KOPT-K1 (cell line): ENCODE data around the gene AP2A2.

Experiments used
- H3K27ac ChIP-seq: fragments of 200-600 bp; sonication (generic); 2 replicates; pipeline ENCODE4 v1.5.1; 2016; ENCODE audit warnings: antibody characterized with exemption, mild to moderate bottlenecking, low read depth, low read length; ENCODE audit not compliant: poor library complexity, severe bottlenecking
- H3K36me3 ChIP-seq: fragments of 200-600 bp; sonication (generic); 2 replicates; pipeline ENCODE4 v1.5.1; 2017; ENCODE audit warnings: antibody characterized with exemption, mild to moderate bottlenecking, low read length, moderate library complexity; ENCODE audit not compliant: insufficient read depth
- H3K9me3 ChIP-seq: fragments of 200-600 bp; sonication (generic); 2 replicates; pipeline ENCODE4 v1.5.1; 2017; ENCODE audit warnings: antibody characterized with exemption, low read length, mild to moderate bottlenecking; ENCODE audit not compliant: insufficient read depth, poor library complexity, severe bottlenecking

AP2A2 gene

DNA sequence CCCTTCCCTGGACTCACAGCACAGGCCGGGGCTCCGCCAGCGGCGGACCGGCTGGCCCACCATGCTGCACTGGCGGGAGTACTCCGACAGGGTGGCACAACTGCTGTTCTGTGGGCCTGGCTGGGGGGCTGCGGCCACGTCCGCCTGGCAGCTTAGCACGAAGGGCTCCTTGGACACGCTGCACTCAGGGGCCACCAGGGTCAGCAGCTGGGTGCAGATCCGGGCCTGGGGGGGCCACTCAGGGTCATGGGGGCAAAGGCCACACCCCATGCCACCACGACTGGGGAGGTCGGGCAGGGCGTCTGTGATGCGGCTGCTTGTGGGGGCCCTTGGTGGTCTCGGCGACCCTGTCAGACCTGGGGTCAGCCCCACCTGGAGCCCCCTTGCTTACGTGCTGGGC lies 104.9 kb downstream of the AP2A2 start:
- no peaks in the 10 kb centered on the region for H3K9me3 ChIP-seq
- no peaks in the 10 kb centered on the region for H3K36me3 ChIP-seq
- H3K27ac ChIP-seq, result no peak overlapping the region

DNA sequence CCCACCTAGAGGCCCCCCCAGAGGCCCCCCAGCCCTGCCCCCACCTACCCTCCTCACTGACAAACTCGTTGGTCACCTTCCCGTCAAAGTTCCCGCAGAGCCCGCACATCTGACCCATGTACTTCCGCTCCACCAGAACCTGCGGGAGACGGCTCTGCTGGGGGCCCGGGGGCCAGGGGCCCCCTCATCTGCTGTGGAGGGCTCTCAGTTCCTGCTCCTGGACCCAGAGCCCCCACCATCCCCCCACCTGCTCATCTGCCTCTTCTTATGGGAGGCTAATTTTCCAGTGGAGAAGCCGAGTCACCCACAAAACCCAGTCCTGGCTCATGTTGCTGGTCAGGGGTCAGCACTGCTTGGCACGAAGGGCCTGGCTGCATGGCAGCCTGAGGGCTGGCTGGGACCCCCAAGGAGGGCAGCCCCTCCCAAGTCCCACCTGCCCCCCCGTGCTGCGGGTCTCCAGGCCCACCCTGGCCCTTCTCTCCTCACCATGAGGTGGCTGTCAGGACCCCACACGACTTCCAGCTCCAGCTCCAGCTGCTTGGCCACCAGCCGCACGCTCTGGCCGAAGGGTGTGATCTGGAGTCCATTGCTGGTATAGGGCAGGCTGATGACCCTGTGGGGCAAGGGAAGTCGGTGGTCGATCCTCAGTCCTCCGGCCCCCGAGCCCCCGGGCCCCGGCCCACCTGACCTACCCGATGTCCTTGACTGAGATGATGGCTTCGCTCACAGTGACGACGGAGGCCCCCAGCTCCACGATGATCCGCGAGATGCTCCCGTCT lies 105.6 kb downstream of the AP2A2 start:
- H3K9me3 ChIP-seq, result no peaks in the 10 kb centered on the region
- H3K36me3 ChIP-seq, result no peaks in the 10 kb centered on the region
- H3K27ac ChIP-seq, result no peak overlapping the region

DNA sequence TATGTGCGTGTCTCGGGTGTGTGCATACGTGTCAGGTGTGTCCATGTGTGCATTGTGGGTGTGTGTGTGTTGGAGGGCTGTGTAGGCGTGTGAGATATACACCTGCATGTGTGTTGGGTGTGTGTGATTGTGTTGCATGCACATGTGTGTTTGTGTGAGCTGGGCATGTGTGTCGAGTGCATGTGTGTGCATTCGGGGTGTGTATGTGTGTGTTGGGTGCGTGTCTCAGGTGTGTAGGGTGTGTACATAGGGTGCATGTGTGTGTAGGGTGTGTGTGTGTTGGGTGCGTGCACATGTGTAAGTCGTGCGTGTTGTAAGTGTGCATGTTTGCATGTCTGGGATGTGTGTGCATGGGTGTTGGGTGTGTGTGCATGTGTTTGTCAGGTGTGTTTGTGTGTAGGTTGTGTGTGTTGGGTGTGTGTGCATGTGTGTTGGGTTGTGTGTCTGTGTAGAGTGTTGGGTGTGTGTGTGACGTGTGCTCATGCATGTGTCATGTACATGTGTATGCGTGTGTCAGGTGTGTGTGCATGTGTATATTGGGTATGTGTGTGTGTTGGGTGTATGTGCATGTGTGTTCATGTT lies 106.7 kb downstream of the AP2A2 start:
- H3K27ac ChIP-seq, result no peak overlapping the region
- no peaks in the 10 kb centered on the region for H3K36me3 ChIP-seq
- no peaks in the 10 kb centered on the region for H3K9me3 ChIP-seq

- no peaks in the 10 kb centered on the region for H3K9me3 ChIP-seq
- H3K36me3 ChIP-seq, result no peaks in the 10 kb centered on the region
- no peak overlapping the region for H3K27ac ChIP-seq
Measured at GRCh38 chr11:1033016-1033798, 107.5 kb downstream of the AP2A2 start.

DNA sequence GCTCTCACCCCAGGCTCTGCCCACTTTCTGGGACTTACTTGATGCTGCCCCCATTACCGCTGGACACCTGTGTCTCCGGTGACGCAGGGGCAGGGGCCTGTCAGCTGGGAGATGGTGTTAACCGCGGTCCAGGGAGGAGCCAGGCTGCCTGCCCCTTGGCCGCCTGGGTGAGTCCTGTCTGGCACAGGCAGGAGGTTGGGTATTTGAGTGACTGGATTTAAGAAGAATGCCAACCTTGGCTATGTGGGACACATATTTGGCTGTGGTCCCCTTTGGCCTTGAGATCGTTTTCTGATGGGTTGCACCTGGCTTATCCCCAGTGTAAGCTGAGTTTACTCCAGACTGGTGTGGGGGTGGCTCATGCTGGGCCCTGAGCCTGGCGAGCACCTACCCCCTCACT lies 108.3 kb downstream of the AP2A2 start:
- H3K36me3 ChIP-seq, result no peaks in the 10 kb centered on the region
- no peaks in the 10 kb centered on the region for H3K9me3 ChIP-seq
- no peak overlapping the region for H3K27ac ChIP-seq

- Histone ChIP-seq H3K9me3 (no peaks in the 10 kb centered on the region), H3K27ac (no peak overlapping the region), H3K36me3 (no peaks in the 10 kb centered on the region)
Measured at GRCh38 chr11:1034456-1035295, 109.0 kb downstream of the AP2A2 start.

- H3K27ac ChIP-seq, result no peak overlapping the region
- H3K36me3 ChIP-seq, result no peaks in the 10 kb centered on the region
- H3K9me3 ChIP-seq, result no peaks in the 10 kb centered on the region
Measured at GRCh38 chr11:1035577-1036283, 110.1 kb downstream of the AP2A2 start.

- no peak within 1 kb of the TSS for H3K27ac ChIP-seq
- H3K9me3 ChIP-seq, result no peaks in the 10 kb centered on the region
- no peaks in the 10 kb centered on the region for H3K36me3 ChIP-seq
Measured at GRCh38 chr11:1036303-1036923, 110.7 kb downstream of the AP2A2 start, which contains the start of gene MUC6. TSS of gene MUC6 (minus strand) at chr11:1036718. CDS start at chr11:1036655, 63 bp downstream.

GRCh38 chr11:1036931-1037330 lies 111.3 kb downstream of the AP2A2 start:
- Histone ChIP-seq H3K36me3 (no peaks in the 10 kb centered on the region), H3K9me3 (no peaks in the 10 kb centered on the region), H3K27ac (no peak overlapping the region)

DNA sequence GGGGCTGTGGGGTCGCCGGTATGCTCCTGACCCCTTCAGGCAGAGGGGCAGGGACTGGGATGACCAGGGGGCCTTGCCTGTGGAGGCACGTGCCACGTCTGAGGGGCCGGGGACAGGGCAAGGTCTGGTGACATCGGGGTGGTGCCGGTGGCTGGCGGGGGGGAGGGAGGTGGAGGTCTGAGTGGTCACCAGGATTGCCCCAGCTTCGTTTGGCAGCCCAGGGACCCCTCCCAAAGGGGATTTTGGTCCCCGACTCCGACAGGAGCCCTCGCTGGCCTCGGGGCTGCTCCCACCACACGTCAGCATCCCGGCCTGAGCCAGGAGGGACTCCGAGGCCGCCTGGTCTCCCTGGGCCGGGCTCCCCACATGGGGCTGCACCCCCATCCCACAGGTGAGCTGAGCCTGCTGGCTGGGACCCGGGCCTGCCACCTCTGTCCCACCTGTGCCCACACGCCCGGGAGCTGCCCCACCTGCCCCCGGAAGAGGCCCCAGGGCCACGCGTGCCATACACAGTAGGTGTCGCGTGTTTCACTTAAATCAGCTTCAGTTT lies 111.9 kb downstream of the AP2A2 start:
- Histone ChIP-seq H3K36me3 (no peaks in the 10 kb centered on the region), H3K9me3 (no peaks in the 10 kb centered on the region), H3K27ac (no peak overlapping the region)

DNA sequence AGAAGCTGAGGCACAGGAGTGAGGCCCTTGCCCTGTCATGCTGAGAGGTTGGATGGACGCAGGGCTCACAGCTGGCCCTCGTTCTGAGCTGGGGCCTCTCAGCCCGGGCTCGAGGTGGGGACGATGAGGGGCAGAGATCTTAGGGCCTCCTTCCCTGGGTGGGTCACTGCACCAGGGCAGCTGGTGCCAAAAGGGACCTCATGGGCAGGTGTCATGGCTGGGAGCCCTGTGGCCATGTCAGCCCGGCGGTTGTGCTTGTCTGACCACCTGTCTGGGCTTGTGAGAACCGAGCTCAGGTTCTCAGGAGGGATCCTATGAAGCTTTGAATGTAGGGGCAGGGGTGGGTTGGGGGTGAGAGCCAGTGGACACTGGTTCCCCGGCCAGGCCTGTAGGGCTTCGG lies 112.7 kb downstream of the AP2A2 start:
- Histone ChIP-seq H3K27ac (no peak overlapping the region), H3K9me3 (no peaks in the 10 kb centered on the region), H3K36me3 (no peaks in the 10 kb centered on the region)

- Histone ChIP-seq H3K36me3 (no peaks in the 10 kb centered on the region), H3K27ac (no peak overlapping the region), H3K9me3 (no peaks in the 10 kb centered on the region)
Measured at GRCh38 chr11:1038921-1039320, 113.3 kb downstream of the AP2A2 start.

DNA sequence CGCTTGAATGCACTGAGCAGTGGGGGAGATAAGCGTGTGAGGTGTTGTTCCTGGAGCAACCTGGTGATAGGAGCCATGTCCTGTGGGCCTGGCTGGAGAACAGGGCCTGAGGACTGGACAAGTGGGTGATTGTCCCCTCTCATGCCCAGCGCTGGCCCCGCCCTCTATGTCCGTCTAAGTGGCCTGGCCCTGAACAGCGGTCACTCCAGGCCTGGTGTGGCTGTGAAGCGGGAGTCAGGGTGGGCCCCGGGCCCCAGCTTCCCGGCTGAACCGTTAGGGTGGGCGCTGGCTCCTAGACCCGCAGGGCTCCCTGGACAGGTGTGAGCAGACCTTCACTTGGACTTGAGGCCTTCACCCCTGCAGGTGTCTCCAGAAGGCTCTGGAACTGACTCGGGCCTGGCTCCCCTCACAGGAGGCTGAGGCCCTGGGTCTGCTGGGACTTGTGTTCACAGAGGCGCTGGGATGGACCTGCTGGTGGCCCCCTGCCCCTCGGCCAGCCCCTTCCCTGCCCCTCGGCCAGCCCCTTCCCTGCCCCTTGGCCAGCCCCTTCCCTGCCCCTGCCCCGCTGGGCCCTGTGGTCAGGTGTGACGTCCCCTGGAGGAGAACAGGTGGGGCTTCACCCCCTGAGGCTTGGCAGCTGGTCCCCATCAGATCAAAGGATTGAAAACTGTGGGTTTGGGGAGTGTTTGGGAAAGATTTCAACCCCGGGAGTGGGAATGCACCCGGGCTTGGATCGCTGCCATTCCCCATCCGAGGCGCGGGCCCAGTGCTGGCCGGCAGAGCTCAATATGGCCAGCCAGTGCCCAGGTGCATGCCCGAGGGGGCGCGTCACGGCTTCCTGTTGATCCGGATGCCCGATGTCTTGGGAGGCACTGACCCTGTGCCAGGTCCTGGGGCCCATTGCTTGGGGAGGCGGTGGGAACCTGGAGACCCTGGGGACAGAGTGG lies 114.1 kb downstream of the AP2A2 start:
- no peak overlapping the region for H3K27ac ChIP-seq
- no peaks in the 10 kb centered on the region for H3K36me3 ChIP-seq
- no peaks in the 10 kb centered on the region for H3K9me3 ChIP-seq
